WTC11 (cell line): ENCODE data around the gene LZTR1. TPM values are rescaled to one million over a fixed set of nuclear protein-coding genes. Genes with fewer than 3 reads are reported as not detected.

ENCODE experiments used
- ATAC-seq: fragments of 200-7000 bp; cut with Tn5 transposase; 2 replicates; pipeline ENCODE4 v1.10.0; 2021; ENCODE audit warnings: mild to moderate bottlenecking, moderate library complexity
- CTCF ChIA-PET: fragments of 300-600 bp; sonication (Branson Sonifier 250); formaldehyde crosslinking; loops from one replicate; lab custom pipeline; 2021; ENCODE audit warnings: antibody characterized with exemption; lab: Charles Lee
- POLR2A ChIA-PET: fragments of 350-600 bp; sonication (Branson Sonifier 250); formaldehyde crosslinking; loops from one replicate; lab custom pipeline; 2021; ENCODE audit warnings: antibody characterized with exemption; lab: Charles Lee
- DNase-seq: peaks from one replicate; pipeline ENCODE4 v3.0.0; 2021; ENCODE audit warnings: low spot score
- H3K27ac Mint-ChIP-seq: 2 replicates; pipeline ENCODE4 v1.8.0; 2021; ENCODE audit warnings: mixed read lengths
- H3K27me3 Mint-ChIP-seq: 2 replicates; pipeline ENCODE4 v1.8.0; 2021; ENCODE audit warnings: low read depth, mild to moderate bottlenecking, moderate library complexity, mixed read lengths
- H3K36me3 Mint-ChIP-seq: 2 replicates; pipeline ENCODE4 v1.8.0; 2021; ENCODE audit warnings: mixed read lengths
- H3K4me1 Mint-ChIP-seq: 2 replicates; pipeline ENCODE4 v1.8.0; 2022; ENCODE audit warnings: mixed read lengths
- H3K4me3 Mint-ChIP-seq: 2 replicates; pipeline ENCODE4 v1.8.0; 2021; ENCODE audit warnings: mild to moderate bottlenecking, moderate library complexity, mixed read lengths
- H3K9me3 Mint-ChIP-seq: 2 replicates; pipeline ENCODE4 v1.8.0; 2021; ENCODE audit warnings: mixed read lengths
- AFF4 ChIP-seq: sonication (generic); formaldehyde crosslinking; IDR thresholded peaks from 2 replicates; pipeline ENCODE4 v1.8.1; 2023; ENCODE audit warnings: mild to moderate bottlenecking, missing genetic modification reagents, borderline replicate concordance
- CTCF ChIP-seq: fragments of 200-600 bp; IDR thresholded peaks from 2 replicates; pipeline ENCODE4 v1.8.0; 2022; ENCODE audit warnings: antibody characterized with exemption
- E2F4 ChIP-seq: sonication (generic); formaldehyde crosslinking; IDR thresholded peaks from 2 replicates; pipeline ENCODE4 v1.8.1; 2022; ENCODE audit warnings: low read depth, mild to moderate bottlenecking, moderate library complexity, missing genetic modification reagents, borderline replicate concordance
- EMX1 ChIP-seq: fragments of 250-450 bp; sonication (Bioruptor Pico); IDR thresholded peaks from 2 replicates; pipeline ENCODE4 v1.8.0; 2021; ENCODE audit warnings: mild to moderate bottlenecking
- ETV6 ChIP-seq: sonication (generic); formaldehyde crosslinking; IDR thresholded peaks from 2 replicates; pipeline ENCODE4 v1.8.1; 2022; ENCODE audit warnings: mild to moderate bottlenecking, missing genetic modification reagents
- FOXP1 ChIP-seq: sonication (generic); formaldehyde crosslinking; IDR thresholded peaks from 2 replicates; pipeline ENCODE4 v1.8.0; 2022; ENCODE audit warnings: missing genetic modification reagents, mild to moderate bottlenecking, moderate library complexity, borderline replicate concordance
- FOXP4 ChIP-seq: sonication (generic); formaldehyde crosslinking; IDR thresholded peaks from 2 replicates; pipeline ENCODE4 v1.8.0; 2022; ENCODE audit warnings: mild to moderate bottlenecking, missing genetic modification reagents
- GRHL2 ChIP-seq: fragments of 250-450 bp; sonication (Bioruptor Pico); IDR thresholded peaks from 2 replicates; pipeline ENCODE4 v1.8.0; 2022; ENCODE audit warnings: mild to moderate bottlenecking, moderate library complexity; ENCODE audit not compliant: insufficient replicate concordance, severe bottlenecking
- GTF2I ChIP-seq: fragments of 250-450 bp; sonication (Bioruptor Pico); conservative IDR thresholded peaks from 2 replicates; pipeline ENCODE4 v1.4.0; 2021; ENCODE audit warnings: mild to moderate bottlenecking
- MAX ChIP-seq: sonication (generic); formaldehyde crosslinking; IDR thresholded peaks from 2 replicates; pipeline ENCODE4 v1.8.0; 2022; ENCODE audit warnings: mild to moderate bottlenecking, missing genetic modification reagents
- MLX ChIP-seq: sonication (generic); formaldehyde crosslinking; IDR thresholded peaks from 2 replicates; pipeline ENCODE4 v1.8.1; 2023; ENCODE audit warnings: mild to moderate bottlenecking, missing genetic modification reagents, moderate library complexity
- PREB ChIP-seq: sonication (generic); formaldehyde crosslinking; IDR thresholded peaks from 2 replicates; pipeline ENCODE4 v1.8.1; 2022; ENCODE audit warnings: mild to moderate bottlenecking, missing genetic modification reagents, moderate library complexity, borderline replicate concordance
- SMAD3 ChIP-seq: sonication (generic); formaldehyde crosslinking; IDR thresholded peaks from 2 replicates; pipeline ENCODE4 v1.8.0; 2022; ENCODE audit warnings: missing genetic modification reagents, mild to moderate bottlenecking, borderline replicate concordance
- SP1 ChIP-seq: sonication (generic); formaldehyde crosslinking; conservative IDR thresholded peaks from 2 replicates; pipeline ENCODE4 v1.8.1; 2022; ENCODE audit warnings: missing genetic modification reagents
- ZNF121 ChIP-seq: sonication (generic); formaldehyde crosslinking; IDR thresholded peaks from 2 replicates; pipeline ENCODE4 v1.8.0; 2023; ENCODE audit warnings: missing genetic modification reagents
- ZNF232 ChIP-seq: sonication (generic); formaldehyde crosslinking; IDR thresholded peaks from 2 replicates; pipeline ENCODE4 v1.8.0; 2022; ENCODE audit warnings: mild to moderate bottlenecking, missing genetic modification reagents
- ZNF423 ChIP-seq: fragments of 250-450 bp; sonication (Bioruptor Pico); IDR thresholded peaks from 2 replicates; pipeline ENCODE4 v2.1.2; 2022; ENCODE audit warnings: mild to moderate bottlenecking, moderate library complexity
- ZNF512 ChIP-seq: sonication (generic); formaldehyde crosslinking; IDR thresholded peaks from 2 replicates; pipeline ENCODE4 v1.8.1; 2022; ENCODE audit warnings: missing genetic modification reagents, borderline replicate concordance
- total RNA-seq: library from RNA; stranded (reverse); gene quantifications from 3 replicates; pipeline ENCODE4 v1.2.3, GENCODE V29; 2021

The LZTR1 gene
- total RNA-seq, 1 experiment from 2014 or later: 38.3 TPM

- H3K4me1 Mint-ChIP-seq: peaks cover 23% of the 10 kb centered on the region
- H3K4me3 Mint-ChIP-seq: no peak overlapping the region
- no peaks in the 10 kb centered on the region for H3K9me3 Mint-ChIP-seq
- ChIA-PET CTCF (interaction anchor here (1.7 kb wide), 1 partner anchor 8 kb away, joined by 7 read pairs; no protein-coding TSS in a partner anchor), POLR2A (no interaction called here)
- TF ChIP-seq MAX (CRISPR knock-in tag): no peak
- no peak for TF ChIP-seq FOXP1 (CRISPR knock-in tag)
- TF ChIP-seq ZNF423 (CRISPR knock-in tag): no peak
- no peak for TF ChIP-seq ETV6
- TF ChIP-seq PREB (CRISPR knock-in tag): no peak
- no peak for TF ChIP-seq AFF4 (CRISPR knock-in tag)
- TF ChIP-seq GRHL2 (CRISPR knock-in tag): no peak
- TF ChIP-seq ZNF512: no peak
- no peak for TF ChIP-seq MLX (CRISPR knock-in tag)
- no peak for TF ChIP-seq SMAD3 (CRISPR knock-in tag)
- TF ChIP-seq EMX1 (CRISPR knock-in tag): no peak
- no peak for TF ChIP-seq FOXP4 (CRISPR knock-in tag)
- no peaks in the 10 kb centered on the region for H3K27me3 Mint-ChIP-seq
- peaks cover 38% of the 10 kb centered on the region for H3K36me3 Mint-ChIP-seq
- H3K27ac Mint-ChIP-seq: peak overlapping the region; percentile 54; the same call in 1 of the 2 replicates
- ATAC-seq (no peak), DNase-seq (no peak)
Observed at GRCh38 chr22:20948450-20948849, 33.6 kb upstream of the LZTR1 start.

GRCh38 chr22:20948989-20949388 is 33.1 kb upstream of the LZTR1 start:
- POLR2A ChIA-PET: no interaction called here
- Mint-ChIP-seq H3K9me3 (no peaks in the 10 kb centered on the region), H3K27ac (no peak overlapping the region), H3K4me1 (peaks cover 23% of the 10 kb centered on the region), H3K27me3 (no peaks in the 10 kb centered on the region)
- no peak for DNase-seq
- TF ChIP-seq SP1 (CRISPR knock-in tag): no peak
- TF ChIP-seq ZNF232: no peak
- TF ChIP-seq CTCF: no peak
- peak; percentile 83; the same call in 1 of the 2 replicates for TF ChIP-seq ZNF121
- TF ChIP-seq E2F4 (CRISPR knock-in tag): no peak
- no peak for TF ChIP-seq GTF2I (CRISPR knock-in tag)
- TF ChIP-seq, all 79 proteins: peak for 1
- H3K36me3 Mint-ChIP-seq: peaks cover 42% of the 10 kb centered on the region
- no peak for ATAC-seq
- CTCF ChIA-PET: no interaction called here
- no peak overlapping the region for H3K4me3 Mint-ChIP-seq
